Stimulated activated naive CD8-positive, alpha-beta T cell treated with anti-CD3 and anti-CD28 coated beads, Interleukin-15, Interleukin-2, amounts not matched to agents 100 ng/mL and 50 ng/mL, for 24 hours (primary cell): ENCODE data around the gene SRPX2.

Experiments
- H3K27ac Mint-ChIP-seq: one replicate; pipeline ENCODE4 v1.8.0; 2021; ENCODE audit warnings: mild to moderate bottlenecking, mixed read lengths
- H3K27me3 Mint-ChIP-seq: one replicate; pipeline ENCODE4 v1.8.0; 2021; ENCODE audit warnings: mixed read lengths
- H3K36me3 Mint-ChIP-seq: one replicate; pipeline ENCODE4 v1.8.0; 2021; ENCODE audit warnings: low read depth, mixed read lengths
- H3K4me1 Mint-ChIP-seq: one replicate; pipeline ENCODE4 v1.8.0; 2021; ENCODE audit warnings: low read depth, mixed read lengths
- H3K4me3 Mint-ChIP-seq: one replicate; pipeline ENCODE4 v1.8.0; 2021; ENCODE audit warnings: mild to moderate bottlenecking, mixed read lengths
- H3K9me3 Mint-ChIP-seq: one replicate; pipeline ENCODE4 v1.8.0; 2021; ENCODE audit warnings: mixed read lengths

The SRPX2 gene

GRCh38 chrX:100643212-100643611 is 787 bp upstream of the SRPX2 start:
- H3K27ac Mint-ChIP-seq, result no peak overlapping the region
- no peaks in the 10 kb centered on the region for H3K4me1 Mint-ChIP-seq
- peaks cover 22% of the 10 kb centered on the region for H3K27me3 Mint-ChIP-seq
- no peak overlapping the region for H3K4me3 Mint-ChIP-seq
- no peaks in the 10 kb centered on the region for H3K9me3 Mint-ChIP-seq
- no peaks in the 10 kb centered on the region for H3K36me3 Mint-ChIP-seq

DNA sequence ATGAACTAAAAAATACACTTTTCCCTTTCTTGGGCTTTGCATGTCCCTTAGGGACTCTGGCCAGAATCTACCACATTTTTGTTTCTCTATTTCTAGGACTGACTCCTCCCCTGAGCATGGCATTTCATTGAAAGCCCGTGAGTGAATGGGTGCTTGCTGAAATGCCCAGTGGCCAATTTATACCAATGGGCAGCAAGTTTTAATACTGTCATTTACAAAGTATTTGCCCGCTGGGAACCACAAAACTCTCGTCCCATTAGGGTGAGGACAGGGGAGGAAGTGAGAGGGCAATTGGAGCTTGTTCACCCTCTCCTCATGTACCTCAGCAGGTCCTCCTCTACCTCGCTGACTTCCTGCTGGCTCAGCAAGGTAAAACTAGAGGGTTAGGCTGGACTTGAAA is 1.1 kb downstream of the SRPX2 start:
- H3K4me3 Mint-ChIP-seq, result no peak overlapping the region
- H3K9me3 Mint-ChIP-seq, result no peaks in the 10 kb centered on the region
- H3K27ac Mint-ChIP-seq, result no peak overlapping the region
- no peaks in the 10 kb centered on the region for H3K36me3 Mint-ChIP-seq
- H3K27me3 Mint-ChIP-seq, result peaks cover 12% of the 10 kb centered on the region
- H3K4me1 Mint-ChIP-seq, result no peaks in the 10 kb centered on the region

- H3K4me1 Mint-ChIP-seq, result no peaks in the 10 kb centered on the region
- no peaks in the 10 kb centered on the region for H3K9me3 Mint-ChIP-seq
- no peak overlapping the region for H3K27ac Mint-ChIP-seq
- H3K27me3 Mint-ChIP-seq, result peaks cover 11% of the 10 kb centered on the region
- H3K36me3 Mint-ChIP-seq, result no peaks in the 10 kb centered on the region
- no peak overlapping the region for H3K4me3 Mint-ChIP-seq
Observed at GRCh38 chrX:100647095-100647494, 3.1 kb downstream of the SRPX2 start.

DNA sequence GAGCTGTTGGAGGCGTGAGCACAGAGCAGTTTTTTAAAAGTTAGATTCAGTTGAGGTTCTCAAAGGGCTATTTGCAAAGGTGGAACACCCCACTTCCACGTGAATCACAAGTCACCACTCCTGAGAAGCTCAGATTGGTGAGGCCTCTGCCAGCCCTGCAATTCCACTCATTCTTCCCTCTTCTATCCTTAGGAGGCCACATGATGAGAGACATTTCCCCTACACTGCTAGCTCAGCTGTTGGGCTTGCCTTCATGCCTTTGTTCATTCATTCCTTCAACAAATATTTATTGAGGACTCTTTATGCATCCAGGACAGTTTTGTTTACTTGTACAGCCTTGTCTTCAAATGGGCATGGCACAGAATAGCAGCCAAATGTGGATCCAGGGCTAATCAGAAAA is 3.7 kb downstream of the SRPX2 start:
- Mint-ChIP-seq H3K9me3 (no peaks in the 10 kb centered on the region), H3K27me3 (peaks cover 7% of the 10 kb centered on the region), H3K4me1 (no peaks in the 10 kb centered on the region), H3K27ac (no peak overlapping the region), H3K36me3 (no peaks in the 10 kb centered on the region), H3K4me3 (no peak overlapping the region)

DNA sequence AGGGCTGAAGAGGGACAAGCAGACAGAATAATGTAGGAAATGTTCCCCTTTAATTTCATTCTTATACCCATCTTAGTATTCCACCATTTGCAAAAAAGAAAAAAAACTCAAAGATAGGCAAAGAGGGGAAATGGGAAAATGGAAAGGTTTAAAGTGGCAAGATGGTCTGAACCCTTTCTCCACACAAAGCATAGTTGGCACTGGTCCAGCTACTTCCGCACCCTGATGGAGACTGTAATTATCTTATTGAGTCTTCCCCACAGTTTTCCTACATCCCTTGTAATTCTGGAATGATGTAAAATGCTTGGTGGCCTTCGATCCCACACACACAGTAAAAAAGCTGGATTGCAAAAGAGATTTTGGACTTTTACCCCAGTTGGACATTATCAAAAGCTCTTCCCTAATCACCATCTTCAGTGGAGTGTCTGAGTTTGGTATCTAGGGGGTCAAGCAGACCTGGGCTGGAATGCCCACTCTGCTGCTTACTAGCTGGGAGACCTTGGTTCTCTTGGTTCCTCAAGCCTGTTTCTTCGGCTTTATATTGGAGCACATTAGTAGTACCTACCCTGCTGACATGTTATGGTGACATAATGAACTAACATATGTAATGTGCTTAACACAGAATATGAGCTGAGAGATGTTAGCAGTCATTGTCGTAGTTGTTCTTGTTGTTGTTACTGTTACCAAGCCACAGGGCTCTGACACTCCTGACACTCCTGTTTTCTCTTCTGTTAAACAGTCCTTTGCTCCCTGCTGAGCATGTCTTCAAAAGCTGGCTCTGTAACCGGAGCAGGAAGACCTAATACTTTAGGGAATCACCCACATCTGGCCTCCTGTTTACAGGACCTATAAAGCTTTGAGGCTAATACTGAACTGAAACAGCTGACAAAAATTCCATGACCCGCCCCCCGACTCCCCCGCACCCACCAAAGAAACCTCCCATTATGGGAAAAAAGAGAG is 4.7 kb downstream of the SRPX2 start:
- Mint-ChIP-seq H3K4me1 (no peaks in the 10 kb centered on the region), H3K36me3 (no peaks in the 10 kb centered on the region), H3K27me3 (peaks cover 7% of the 10 kb centered on the region), H3K4me3 (no peak overlapping the region), H3K27ac (no peak overlapping the region), H3K9me3 (no peaks in the 10 kb centered on the region)

DNA sequence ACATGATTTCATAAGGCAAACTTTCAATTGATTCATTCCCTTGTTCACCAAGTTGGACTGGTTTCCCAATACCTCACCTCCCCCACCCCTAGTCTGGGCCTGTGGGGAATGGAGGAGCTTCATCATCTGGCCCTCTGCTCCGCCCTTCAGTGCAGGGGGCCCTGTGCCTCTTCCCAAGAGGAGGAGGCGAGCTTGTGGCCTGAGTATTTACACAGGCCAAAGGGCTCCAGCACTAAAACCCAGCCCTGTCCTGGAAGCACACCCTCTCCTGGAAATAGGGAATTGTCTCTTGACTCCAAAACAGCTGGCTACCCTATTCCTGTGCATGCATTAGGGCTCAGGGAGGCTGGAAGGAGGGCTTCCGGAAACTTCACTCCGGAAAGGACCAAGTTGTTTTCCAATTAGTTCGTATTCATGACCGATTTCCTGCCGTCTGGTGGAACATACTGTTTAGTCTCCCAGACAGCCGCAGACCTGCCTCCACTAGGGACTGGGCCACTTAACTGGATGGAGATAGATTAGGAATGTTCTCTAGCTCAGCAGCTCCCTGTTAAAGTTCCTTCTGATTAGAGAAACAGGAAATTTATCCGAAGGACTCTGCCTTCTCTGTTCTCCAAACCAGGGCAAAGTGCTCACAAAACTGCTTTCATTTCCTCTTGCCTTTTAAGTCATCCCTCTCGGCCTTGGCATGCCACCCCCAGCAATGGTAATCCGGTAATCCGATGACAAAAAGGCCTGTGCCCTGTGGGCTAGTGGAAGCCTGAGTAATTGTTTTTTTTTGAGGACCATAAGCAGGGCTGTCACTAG is 5.8 kb downstream of the SRPX2 start:
- no peaks in the 10 kb centered on the region for H3K36me3 Mint-ChIP-seq
- H3K4me1 Mint-ChIP-seq, result no peaks in the 10 kb centered on the region
- no peaks in the 10 kb centered on the region for H3K9me3 Mint-ChIP-seq
- peaks cover 3% of the 10 kb centered on the region for H3K27me3 Mint-ChIP-seq
- H3K4me3 Mint-ChIP-seq, result no peak overlapping the region
- no peak overlapping the region for H3K27ac Mint-ChIP-seq

DNA sequence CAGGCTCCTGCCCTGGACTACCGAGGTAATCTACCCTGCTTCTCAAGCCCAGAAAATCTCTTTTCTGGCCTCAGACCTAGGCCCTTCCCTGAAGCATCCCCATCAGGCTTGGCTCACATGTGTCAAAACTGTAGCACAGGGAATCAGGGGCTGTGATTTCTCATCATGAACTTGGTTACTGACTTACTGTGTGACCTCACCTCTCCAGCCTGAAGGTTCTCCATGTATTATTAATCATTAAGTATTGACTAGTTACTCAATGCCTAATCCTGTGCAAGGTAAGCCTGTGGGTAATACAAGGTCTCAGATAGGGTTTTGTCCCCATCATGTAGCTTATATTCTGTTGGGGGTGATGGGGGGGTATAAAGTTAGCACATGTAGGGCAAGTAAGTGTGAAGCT is 6.8 kb downstream of the SRPX2 start:
- Mint-ChIP-seq H3K36me3 (no peaks in the 10 kb centered on the region), H3K4me1 (no peaks in the 10 kb centered on the region), H3K27me3 (peaks cover 3% of the 10 kb centered on the region), H3K9me3 (no peaks in the 10 kb centered on the region), H3K4me3 (no peak overlapping the region), H3K27ac (no peak overlapping the region)

- Mint-ChIP-seq H3K36me3 (no peaks in the 10 kb centered on the region), H3K4me3 (no peak overlapping the region), H3K4me1 (no peaks in the 10 kb centered on the region)
Observed at GRCh38 chrX:100652266-100652665, 8.3 kb downstream of the SRPX2 start.

DNA sequence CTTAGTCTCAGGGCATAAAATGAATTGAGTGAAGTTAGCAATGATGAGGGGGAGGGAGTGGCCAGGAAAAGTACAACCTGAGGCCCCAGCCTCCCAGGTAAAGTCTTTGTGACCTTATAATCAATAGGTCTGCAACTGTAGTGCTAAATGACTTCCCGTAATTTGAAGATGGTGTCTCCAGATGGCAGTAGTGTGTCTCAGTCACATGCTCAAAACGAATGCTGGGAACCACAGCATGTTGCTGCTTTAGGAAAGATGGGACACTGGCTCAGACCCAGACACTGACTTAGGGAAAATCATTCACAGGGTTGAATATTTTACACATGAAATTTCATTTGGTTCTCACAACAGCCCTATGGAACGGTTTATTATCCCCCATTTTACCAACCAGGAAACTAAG is 10.3 kb downstream of the SRPX2 start:
- H3K4me3 Mint-ChIP-seq, result no peak overlapping the region
- no peak overlapping the region for H3K27ac Mint-ChIP-seq
- H3K36me3 Mint-ChIP-seq, result no peaks in the 10 kb centered on the region
- no peaks in the 10 kb centered on the region for H3K4me1 Mint-ChIP-seq
- no peaks in the 10 kb centered on the region for H3K9me3 Mint-ChIP-seq
- H3K27me3 Mint-ChIP-seq, result peaks cover 4% of the 10 kb centered on the region

More at GRCh38 chrX:100652266-100652665, 8.3 kb downstream of the SRPX2 start:
- no peaks in the 10 kb centered on the region for H3K27me3 Mint-ChIP-seq
- no peaks in the 10 kb centered on the region for H3K9me3 Mint-ChIP-seq
- H3K27ac Mint-ChIP-seq, result no peak overlapping the region

DNA sequence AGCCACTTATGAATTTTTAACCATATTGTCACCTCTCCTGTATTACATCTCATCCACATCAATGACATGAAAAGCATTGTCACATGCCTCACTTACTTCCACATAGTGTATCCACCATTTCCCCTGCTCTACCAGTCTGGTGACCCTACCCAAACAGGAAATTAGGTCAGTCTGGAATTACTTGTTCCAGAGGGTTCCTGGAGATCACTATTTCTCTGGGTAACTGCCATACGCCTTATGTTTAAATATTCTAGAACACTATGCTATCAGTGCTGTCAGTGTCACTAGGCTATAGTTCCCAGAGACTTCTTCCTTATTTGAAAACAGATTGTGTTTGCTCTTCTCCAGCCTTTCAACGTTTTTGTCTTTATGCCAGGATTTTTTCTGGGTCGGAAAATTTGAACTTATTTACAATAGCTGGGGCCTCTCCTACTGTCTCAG is 15.0 kb downstream of the SRPX2 start:
- H3K4me1 Mint-ChIP-seq, result no peaks in the 10 kb centered on the region
- H3K27ac Mint-ChIP-seq, result no peak overlapping the region
- peaks cover 8% of the 10 kb centered on the region for H3K27me3 Mint-ChIP-seq
- no peak overlapping the region for H3K4me3 Mint-ChIP-seq
- no peaks in the 10 kb centered on the region for H3K36me3 Mint-ChIP-seq
- H3K9me3 Mint-ChIP-seq, result no peaks in the 10 kb centered on the region

DNA sequence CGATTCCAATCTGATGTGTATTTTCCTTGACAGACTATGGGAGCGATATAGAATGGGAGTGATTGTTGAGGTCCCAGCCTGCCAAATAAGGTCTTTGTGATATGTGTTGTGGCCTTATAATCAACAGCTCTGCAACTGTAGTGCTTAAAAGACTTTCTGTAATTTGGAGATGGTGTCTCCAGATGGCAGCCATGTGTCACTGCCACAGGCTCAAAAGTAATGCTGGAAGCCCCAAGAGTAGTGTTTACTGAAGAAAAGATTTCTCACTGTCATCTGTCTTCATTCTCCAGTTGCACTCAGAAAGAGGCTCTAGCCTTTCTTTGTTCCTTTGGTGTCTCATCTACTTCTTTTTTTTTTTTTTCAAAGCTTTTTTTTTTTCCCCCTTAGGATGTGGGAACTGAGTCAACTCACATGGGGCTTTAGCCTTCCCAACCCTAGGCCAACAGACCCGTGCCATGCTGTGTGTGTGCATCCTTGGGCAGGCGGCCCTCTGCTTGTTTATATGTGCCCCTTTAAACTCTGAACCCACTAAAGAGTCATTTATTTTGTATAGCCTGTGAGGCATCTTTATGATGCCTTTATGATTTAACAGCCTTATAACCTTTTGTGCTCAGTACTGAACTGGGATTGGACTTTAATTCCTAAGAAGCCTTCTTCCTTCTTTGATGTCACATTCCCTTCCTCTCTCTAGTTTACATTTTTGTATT is 15.6 kb downstream of the SRPX2 start:
- no peak overlapping the region for H3K27ac Mint-ChIP-seq
- no peaks in the 10 kb centered on the region for H3K4me1 Mint-ChIP-seq
- H3K36me3 Mint-ChIP-seq, result no peaks in the 10 kb centered on the region
- no peak overlapping the region for H3K4me3 Mint-ChIP-seq
- H3K9me3 Mint-ChIP-seq, result no peaks in the 10 kb centered on the region
- H3K27me3 Mint-ChIP-seq, result peaks cover 8% of the 10 kb centered on the region

DNA sequence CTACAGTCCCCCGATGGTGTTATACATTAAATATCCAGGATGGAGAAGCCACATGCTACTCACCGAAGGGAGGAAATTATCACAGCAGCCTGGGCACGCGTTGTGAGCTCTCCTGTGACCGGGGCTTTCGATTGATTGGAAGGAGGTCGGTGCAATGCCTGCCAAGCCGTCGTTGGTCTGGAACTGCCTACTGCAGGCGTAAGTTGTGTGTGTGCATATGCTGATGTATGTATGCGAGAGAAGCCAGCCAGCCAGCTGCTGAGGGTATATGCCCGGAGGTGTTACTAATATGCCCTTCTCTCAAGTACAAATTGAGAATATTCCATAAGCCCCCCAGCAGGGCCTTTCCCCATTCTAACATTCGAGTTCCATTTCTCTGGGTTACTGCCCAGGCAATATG is 18.2 kb downstream of the SRPX2 start:
- Mint-ChIP-seq H3K4me1 (no peaks in the 10 kb centered on the region), H3K36me3 (no peaks in the 10 kb centered on the region), H3K27ac (no peak overlapping the region), H3K9me3 (no peaks in the 10 kb centered on the region), H3K27me3 (peaks cover 8% of the 10 kb centered on the region), H3K4me3 (no peak overlapping the region)

- Mint-ChIP-seq H3K27me3 (peaks cover 7% of the 10 kb centered on the region), H3K27ac (no peak overlapping the region), H3K9me3 (no peaks in the 10 kb centered on the region), H3K4me1 (no peaks in the 10 kb centered on the region), H3K4me3 (no peak overlapping the region), H3K36me3 (no peaks in the 10 kb centered on the region)
Observed at GRCh38 chrX:100662796-100663195, 18.8 kb downstream of the SRPX2 start.

- H3K9me3 Mint-ChIP-seq, result no peaks in the 10 kb centered on the region
- no peaks in the 10 kb centered on the region for H3K36me3 Mint-ChIP-seq
- H3K4me1 Mint-ChIP-seq, result no peaks in the 10 kb centered on the region
- H3K4me3 Mint-ChIP-seq, result no peak overlapping the region
- peaks cover 4% of the 10 kb centered on the region for H3K27me3 Mint-ChIP-seq
- no peak overlapping the region for H3K27ac Mint-ChIP-seq
Observed at GRCh38 chrX:100663642-100664041, 19.6 kb downstream of the SRPX2 start.

GRCh38 chrX:100672966-100673365 is 29.0 kb downstream of the SRPX2 start:
- Mint-ChIP-seq H3K27me3 (no peaks in the 10 kb centered on the region), H3K4me3 (no peak overlapping the region), H3K27ac (no peak overlapping the region), H3K36me3 (no peaks in the 10 kb centered on the region), H3K9me3 (no peaks in the 10 kb centered on the region), H3K4me1 (peaks cover 8% of the 10 kb centered on the region)
